ENCODE measurements around the gene MAPRE3. TPM values are rescaled to one million over a fixed set of nuclear protein-coding genes. Genes with fewer than 3 reads are reported as not detected.

MAPRE3 gene
- total RNA-seq, 2 experiments from 2014 or later, result 0.52 to 0.95 TPM

DNA sequence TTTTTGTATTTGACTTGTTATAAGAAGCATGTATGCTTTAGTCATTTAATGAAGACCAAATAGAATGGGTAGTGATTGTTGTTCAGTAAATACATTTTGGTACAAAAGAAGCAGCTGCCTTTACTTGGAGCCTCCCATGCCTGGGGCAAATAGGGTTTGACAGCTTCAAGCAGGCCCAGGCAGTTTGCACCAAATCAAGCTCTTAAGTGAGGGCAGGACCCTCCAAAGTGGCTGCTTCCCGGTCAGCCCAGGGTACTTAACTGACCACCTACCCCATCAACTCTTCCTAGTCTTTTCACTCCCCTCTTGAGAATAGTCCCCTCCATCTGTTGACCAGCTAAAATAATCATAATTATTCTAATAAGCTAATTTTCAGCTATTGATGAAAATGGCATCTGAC is 5.2 kb downstream of the MAPRE3 start:
- ATAC-seq (no peak), DNase-seq (no peak)
- ChIA-PET CTCF (interaction anchor here (0.7 to 4.5 kb wide), 6 partner anchors 15 to 130 kb away, joined by 3 to 30 read pairs (median 6); no protein-coding TSS in a partner anchor), POLR2A (no interaction called here)
- Mint-ChIP-seq H3K36me3 (ENCODE audit: low read depth) (no peaks in the 10 kb centered on the region), H3K9me3 (ENCODE audit: insufficient read depth) (no peaks in the 10 kb centered on the region), H3K4me3 (no peak overlapping the region), H3K27ac (no peak overlapping the region), H3K27me3 (ENCODE audit: low read depth) (peaks cover 37% of the 10 kb centered on the region), H3K4me1 (ENCODE audit: low read depth) (peaks cover 8% of the 10 kb centered on the region)

- CTCF ChIA-PET, result interaction anchor here (0.7 to 4.5 kb wide), 5 partner anchors 15 to 40 kb away, joined by 3 to 30 read pairs (median 4); no protein-coding TSS in a partner anchor
- Mint-ChIP-seq H3K36me3 (ENCODE audit: low read depth) (no peaks in the 10 kb centered on the region), H3K27ac (no peak overlapping the region), H3K4me1 (ENCODE audit: low read depth) (peaks cover 4% of the 10 kb centered on the region), H3K27me3 (ENCODE audit: low read depth) (peaks cover 34% of the 10 kb centered on the region), H3K4me3 (no peak overlapping the region), H3K9me3 (ENCODE audit: insufficient read depth) (no peaks in the 10 kb centered on the region)
- no peak for ATAC-seq
- POLR2A ChIA-PET, result no interaction called here
- no peak for DNase-seq
These were observed 5.8 kb downstream of the MAPRE3 start for GRCh38 chr2:26976237-26976636.

- ChIA-PET POLR2A (no interaction called here), CTCF (interaction anchor here (1.4 to 4.5 kb wide), 3 partner anchors 16 to 131 kb away, joined by 3 to 30 read pairs (median 4); no protein-coding TSS in a partner anchor)
- no peak for DNase-seq
- peaks cover 26% of the 10 kb centered on the region for H3K27me3 Mint-ChIP-seq (ENCODE audit: low read depth)
- H3K27ac Mint-ChIP-seq, result no peak overlapping the region
- ATAC-seq, result no peak
- no peaks in the 10 kb centered on the region for H3K4me1 Mint-ChIP-seq (ENCODE audit: low read depth)
- no peaks in the 10 kb centered on the region for H3K36me3 Mint-ChIP-seq (ENCODE audit: low read depth)
- H3K4me3 Mint-ChIP-seq, result no peak overlapping the region
- no peaks in the 10 kb centered on the region for H3K9me3 Mint-ChIP-seq (ENCODE audit: insufficient read depth)
These were observed 6.6 kb downstream of the MAPRE3 start for GRCh38 chr2:26977012-26977411.

GRCh38 chr2:26978061-26978596 is 7.7 kb downstream of the MAPRE3 start:
- H3K27me3 Mint-ChIP-seq (ENCODE audit: low read depth), result peaks cover 16% of the 10 kb centered on the region
- ChIA-PET POLR2A (no interaction called here), CTCF (interaction anchor here (1.4 to 4.5 kb wide), 3 partner anchors 17 to 132 kb away, joined by 3 to 30 read pairs (median 5); no protein-coding TSS in a partner anchor)
- H3K36me3 Mint-ChIP-seq (ENCODE audit: low read depth), result no peaks in the 10 kb centered on the region
- DNase-seq, result no peak
- no peaks in the 10 kb centered on the region for H3K9me3 Mint-ChIP-seq (ENCODE audit: insufficient read depth)
- H3K27ac Mint-ChIP-seq, result no peak overlapping the region
- ATAC-seq, result no peak
- no peaks in the 10 kb centered on the region for H3K4me1 Mint-ChIP-seq (ENCODE audit: low read depth)
- no peak overlapping the region for H3K4me3 Mint-ChIP-seq

- no peaks in the 10 kb centered on the region for H3K36me3 Mint-ChIP-seq (ENCODE audit: low read depth)
- H3K27me3 Mint-ChIP-seq (ENCODE audit: low read depth), result peaks cover 12% of the 10 kb centered on the region
- ChIA-PET POLR2A (interaction anchor here (0.9 kb wide), 1 partner anchor 92 kb away, joined by 3 read pairs; the partner anchor contains the start of gene OST4), CTCF (interaction anchor here (1.2 kb wide), 1 partner anchor 18 kb away, joined by 6 read pairs; no protein-coding TSS in a partner anchor)
- no peak overlapping the region for H3K27ac Mint-ChIP-seq
- no peak for ATAC-seq
- no peak overlapping the region for H3K4me3 Mint-ChIP-seq
- DNase-seq, result no peak
- no peaks in the 10 kb centered on the region for H3K4me1 Mint-ChIP-seq (ENCODE audit: low read depth)
- no peaks in the 10 kb centered on the region for H3K9me3 Mint-ChIP-seq (ENCODE audit: insufficient read depth)
These were observed 9.3 kb downstream of the MAPRE3 start for GRCh38 chr2:26979741-26980140.

DNA sequence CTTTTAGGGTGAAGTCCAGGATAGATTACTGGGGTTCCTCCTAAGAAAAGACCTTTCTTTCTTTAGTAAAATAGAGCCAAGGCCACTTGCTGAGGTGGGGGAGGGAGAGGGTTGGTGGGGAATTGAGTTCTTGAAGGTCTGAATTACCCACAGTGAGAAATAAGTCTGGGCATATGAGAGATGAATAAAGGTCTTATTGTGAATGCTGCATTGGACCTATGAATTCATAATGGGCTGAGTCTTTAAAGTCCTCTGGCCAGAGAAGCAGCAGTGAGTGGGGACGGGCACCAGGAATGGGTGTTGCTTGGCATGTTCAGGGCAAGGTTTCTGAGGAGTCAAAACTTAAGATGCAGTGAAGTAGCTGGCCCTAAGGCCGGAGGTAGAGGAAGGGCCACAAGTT is 10.5 kb downstream of the MAPRE3 start:
- Mint-ChIP-seq H3K4me1 (ENCODE audit: low read depth) (no peaks in the 10 kb centered on the region), H3K27ac (no peak overlapping the region), H3K27me3 (ENCODE audit: low read depth) (peaks cover 8% of the 10 kb centered on the region), H3K4me3 (no peak overlapping the region), H3K36me3 (ENCODE audit: low read depth) (no peaks in the 10 kb centered on the region), H3K9me3 (ENCODE audit: insufficient read depth) (no peaks in the 10 kb centered on the region)
- ChIA-PET CTCF (interaction anchor here (1.3 to 2.1 kb wide), 2 partner anchors 19 to 135 kb away, joined by 3 to 13 read pairs; no protein-coding TSS in a partner anchor), POLR2A (no interaction called here)
- no peak for DNase-seq
- ATAC-seq, result no peak

- no peak overlapping the region for H3K27ac Mint-ChIP-seq
- no peak overlapping the region for H3K4me3 Mint-ChIP-seq
- no peaks in the 10 kb centered on the region for H3K36me3 Mint-ChIP-seq (ENCODE audit: low read depth)
- ChIA-PET CTCF (interaction anchor here (0.7 to 2.4 kb wide), 12 partner anchors 11 to 298 kb away, joined by 3 to 13 read pairs (median 3); no protein-coding TSS in a partner anchor), POLR2A (interaction anchor here (0.6 kb wide), 1 partner anchor 21 kb away, joined by 3 read pairs; no protein-coding TSS in a partner anchor)
- H3K27me3 Mint-ChIP-seq (ENCODE audit: low read depth), result peaks cover 8% of the 10 kb centered on the region
- H3K9me3 Mint-ChIP-seq (ENCODE audit: insufficient read depth), result no peaks in the 10 kb centered on the region
- DNase-seq, result peak; percentile 34
- peak; percentile 84 for ATAC-seq
- no peaks in the 10 kb centered on the region for H3K4me1 Mint-ChIP-seq (ENCODE audit: low read depth)
These were observed 11.8 kb downstream of the MAPRE3 start for GRCh38 chr2:26982102-26982742.

DNA sequence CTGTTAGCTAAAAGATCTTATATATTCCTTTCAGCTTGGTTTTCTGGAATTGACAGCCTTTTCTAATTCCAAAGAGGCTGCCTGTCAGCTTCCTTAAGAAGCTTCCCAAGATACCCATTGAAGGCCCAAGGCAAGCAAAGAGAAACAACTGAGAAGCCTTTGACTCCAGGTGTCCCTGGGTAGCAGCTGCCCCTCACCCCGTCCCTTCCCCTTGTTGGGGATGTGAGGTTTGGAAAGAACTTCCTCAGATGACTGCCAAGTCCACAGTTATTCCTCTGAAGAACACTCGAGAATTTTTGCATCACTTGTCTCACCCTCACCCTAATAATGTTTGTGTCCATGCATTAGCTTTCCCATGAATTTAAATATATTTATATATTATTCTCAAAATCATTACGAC is 13.3 kb downstream of the MAPRE3 start:
- H3K4me1 Mint-ChIP-seq (ENCODE audit: low read depth), result no peaks in the 10 kb centered on the region
- no peak overlapping the region for H3K4me3 Mint-ChIP-seq
- no peaks in the 10 kb centered on the region for H3K36me3 Mint-ChIP-seq (ENCODE audit: low read depth)
- no peak for ATAC-seq
- H3K9me3 Mint-ChIP-seq (ENCODE audit: insufficient read depth), result no peaks in the 10 kb centered on the region
- H3K27me3 Mint-ChIP-seq (ENCODE audit: low read depth), result peaks cover 8% of the 10 kb centered on the region
- H3K27ac Mint-ChIP-seq, result no peak overlapping the region
- POLR2A ChIA-PET, result interaction anchor here (0.5 to 1.3 kb wide), 2 partner anchors 154 to 168 kb away, joined by 3 read pairs; no protein-coding TSS in a partner anchor
- DNase-seq, result no peak
- CTCF ChIA-PET, result interaction anchor here (1.5 to 2.4 kb wide), 3 partner anchors 22 to 32 kb away, joined by 5 to 11 read pairs (median 6); no protein-coding TSS in a partner anchor

GRCh38 chr2:26985807-26986206 is 15.4 kb downstream of the MAPRE3 start:
- H3K4me1 Mint-ChIP-seq (ENCODE audit: low read depth), result no peaks in the 10 kb centered on the region
- H3K9me3 Mint-ChIP-seq (ENCODE audit: insufficient read depth), result no peaks in the 10 kb centered on the region
- CTCF ChIA-PET, result interaction anchor here (2.2 kb wide), 1 partner anchor 24 kb away, joined by 6 read pairs; no protein-coding TSS in a partner anchor
- no peaks in the 10 kb centered on the region for H3K36me3 Mint-ChIP-seq (ENCODE audit: low read depth)
- ATAC-seq (no peak), DNase-seq (no peak)
- POLR2A ChIA-PET, result no interaction called here
- peaks cover 7% of the 10 kb centered on the region for H3K27me3 Mint-ChIP-seq (ENCODE audit: low read depth)
- no peak overlapping the region for H3K27ac Mint-ChIP-seq
- H3K4me3 Mint-ChIP-seq, result no peak overlapping the region

GRCh38 chr2:26986576-26986975 is 16.1 kb downstream of the MAPRE3 start:
- H3K9me3 Mint-ChIP-seq (ENCODE audit: insufficient read depth), result no peaks in the 10 kb centered on the region
- ATAC-seq, result no peak
- no peak overlapping the region for H3K27ac Mint-ChIP-seq
- H3K27me3 Mint-ChIP-seq (ENCODE audit: low read depth), result peaks cover 8% of the 10 kb centered on the region
- H3K36me3 Mint-ChIP-seq (ENCODE audit: low read depth), result no peaks in the 10 kb centered on the region
- no peak overlapping the region for H3K4me3 Mint-ChIP-seq
- H3K4me1 Mint-ChIP-seq (ENCODE audit: low read depth), result no peaks in the 10 kb centered on the region
- ChIA-PET CTCF (no interaction called here), POLR2A (no interaction called here)
- no peak for DNase-seq

DNA sequence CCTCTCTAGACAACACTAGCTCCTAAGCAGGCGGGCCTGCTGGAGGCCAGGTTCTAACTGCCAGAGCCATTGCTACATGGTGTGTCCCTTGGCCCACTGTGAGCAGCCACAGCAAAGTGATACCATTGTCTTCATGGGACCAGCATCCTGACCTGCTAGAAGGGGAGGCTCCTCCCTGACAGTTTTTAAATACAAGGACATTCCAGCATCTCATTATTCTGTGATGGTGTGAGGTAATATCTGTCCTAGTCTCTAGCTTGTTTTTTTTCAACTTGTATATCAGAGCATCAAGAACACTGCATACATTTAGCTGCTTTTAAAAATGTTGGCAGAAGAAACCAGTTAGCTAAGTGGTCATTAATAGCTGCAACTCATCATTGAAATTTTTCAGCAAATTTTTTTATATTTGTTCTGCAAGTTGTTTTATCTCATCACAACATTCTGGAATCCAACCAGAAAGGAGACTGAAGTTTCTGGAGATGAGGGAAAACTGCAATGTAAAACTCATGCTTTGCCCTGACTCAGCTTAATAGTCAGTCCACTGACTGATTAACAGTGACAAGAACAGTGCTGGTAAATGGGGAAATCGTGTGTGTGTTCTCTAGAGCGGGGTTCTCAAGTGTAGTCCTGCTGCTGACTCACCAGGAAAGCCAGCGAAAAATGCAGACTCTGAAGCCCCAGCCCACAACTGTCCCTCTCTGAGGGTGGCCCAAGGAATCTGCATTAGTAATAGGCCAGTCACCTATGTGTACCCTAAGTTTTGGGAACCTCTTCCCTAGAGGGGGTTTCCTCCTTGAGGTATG is 17.8 kb downstream of the MAPRE3 start:
- H3K27ac Mint-ChIP-seq, result no peak overlapping the region
- ATAC-seq, result no peak
- H3K36me3 Mint-ChIP-seq (ENCODE audit: low read depth), result no peaks in the 10 kb centered on the region
- no peaks in the 10 kb centered on the region for H3K4me1 Mint-ChIP-seq (ENCODE audit: low read depth)
- POLR2A ChIA-PET, result interaction anchor here (0.9 kb wide), 1 partner anchor 224 kb away, joined by 3 read pairs; the partner anchor contains the start of genes ATRAID and SLC5A6
- DNase-seq, result no peak
- peaks cover 11% of the 10 kb centered on the region for H3K27me3 Mint-ChIP-seq (ENCODE audit: low read depth)
- CTCF ChIA-PET, result interaction anchor here (0.8 to 1.2 kb wide), 3 partner anchors 19 to 28 kb away, joined by 3 to 4 read pairs (median 3); no protein-coding TSS in a partner anchor
- H3K4me3 Mint-ChIP-seq, result no peak overlapping the region
- no peaks in the 10 kb centered on the region for H3K9me3 Mint-ChIP-seq (ENCODE audit: insufficient read depth)
